HepG2 (cell line): Measurements from ENCODE around the gene LRRC53. TPM values are rescaled to one million over a fixed set of nuclear protein-coding genes. Genes with fewer than 3 reads are reported as not detected.

Source experiments
- ATAC-seq: fragments of 200-7000 bp; cut with Tn5 transposase; 3 replicates; pipeline ENCODE4 v1.9.1; 2020; ENCODE audit warnings: mild to moderate bottlenecking, moderate library complexity
- BruUV-seq: library from RNA; stranded (reverse); fragments of 400-500 nt; replicated peaks from 2 replicates; lab custom pipeline; 2021; lab: Mats Ljungman, UMichigan
- CTCF ChIA-PET: fragments of 300-600 bp; formaldehyde crosslinking; extraction: SDS; loops from one replicate; lab custom pipeline; 2021; ENCODE audit warnings: low total read pairs, inconsistent platforms, low intra/inter-chr PET ratio; lab: Yijun Ruan, JAX
- POLR2A ChIA-PET: fragments of 350-600 bp; sonication (Branson Sonifier 250); formaldehyde crosslinking; loops from one replicate; lab custom pipeline; 2020; ENCODE audit warnings: antibody characterized with exemption, inconsistent platforms; lab: Yijun Ruan, JAX
- DNase-seq: peaks from one replicate; pipeline ENCODE4 v3.0.0-alpha.2; 2015; ENCODE audit warnings: low spot score
- FAIRE-seq: peaks from 3 replicates; lab custom pipeline; 2011; peaks lifted over from hg19 to GRCh38; lab: Jason Lieb, UNC
- H2AFZ ChIP-seq: one replicate; pipeline ENCODE4 v1.6.1; 2011; ENCODE audit warnings: low read length, inconsistent platforms
- H3K27ac ChIP-seq: fragments of 300-600 bp; 3 replicates; pipeline ENCODE4 v1.8.0; 2011; ENCODE audit warnings: mixed run types, mild to moderate bottlenecking, mixed read lengths, low read length, inconsistent platforms; ENCODE audit not compliant: insufficient read depth; ENCODE audit errors: extremely low read length
- H3K27me3 ChIP-seq, 2 experiments: fragments of 200-600 bp in 1 of 2; 2 replicates in 1 of 2; 3 replicates in 1 of 2; pipeline versions ENCODE4 v1.6.0 to v1.8.0; 2011; ENCODE audit warnings: low read length in 2 of 2, mild to moderate bottlenecking in 2 of 2, moderate library complexity in 2 of 2, inconsistent platforms in 1 of 2; ENCODE audit not compliant: insufficient read depth in 2 of 2, control insufficient read depth in 1 of 2
- H3K36me3 ChIP-seq, 2 experiments: fragments of 200-600 bp in 1 of 2; replicated peaks in 1 of 2; 2 replicates in 1 of 2; 3 replicates in 1 of 2; pipeline versions ENCODE4 v1.5.1 to v1.8.0; 2011; ENCODE audit warnings: low read length in 2 of 2, inconsistent platforms in 1 of 2; ENCODE audit not compliant: insufficient read depth in 2 of 2, control insufficient read depth in 1 of 2
- H3K4me1 ChIP-seq: 2 replicates; pipeline ENCODE4 v1.5.1; 2012; ENCODE audit warnings: low read length, inconsistent platforms; ENCODE audit not compliant: insufficient read depth
- H3K4me2 ChIP-seq: 2 replicates; pipeline ENCODE4 v1.6.0; 2011; ENCODE audit warnings: low read depth, low read length, inconsistent platforms
- H3K4me3 ChIP-seq, 3 experiments: fragments of 200-600 bp in 1 of 3; sonication (generic), shearing (Covaris generic) in 1 of 3; replicated peaks in 1 of 3; 2 replicates each; pipeline ENCODE4 v1.5.1; 2011 to 2016; ENCODE audit warnings: low read length in 3 of 3, inconsistent platforms in 2 of 3, low read depth in 2 of 3, mild to moderate bottlenecking in 2 of 3, control low read depth in 1 of 3, mixed read lengths in 1 of 3; ENCODE audit not compliant: insufficient read depth in 1 of 3
- H3K79me2 ChIP-seq: one replicate; pipeline ENCODE4 v1.6.1; 2011; ENCODE audit warnings: low read length, inconsistent platforms; ENCODE audit not compliant: insufficient read depth
- H3K9ac ChIP-seq: 2 replicates; pipeline ENCODE4 v1.6.0; 2011; ENCODE audit warnings: mild to moderate bottlenecking, low read depth, low read length, inconsistent platforms; ENCODE audit not compliant: insufficient read depth
- H3K9me3 ChIP-seq: 2 replicates; pipeline ENCODE4 v1.5.1; 2012; ENCODE audit warnings: mild to moderate bottlenecking, low read length
- H4K20me1 ChIP-seq: 2 replicates; pipeline ENCODE4 v1.6.0; 2011; ENCODE audit warnings: inconsistent platforms, mild to moderate bottlenecking, low read length, moderate library complexity; ENCODE audit not compliant: insufficient read depth
- ARHGAP35 ChIP-seq: sonication (generic); formaldehyde crosslinking; IDR thresholded peaks from 2 replicates; pipeline ENCODE4 v1.9.0; 2022; ENCODE audit warnings: mild to moderate bottlenecking, inconsistent platforms, moderate library complexity, missing genetic modification reagents, borderline replicate concordance
- BRCA1 ChIP-seq: sonication (generic); formaldehyde crosslinking; IDR thresholded peaks from 2 replicates; pipeline ENCODE4 v1.4.0; 2020; ENCODE audit warnings: missing genetic modification reagents
- EEA1 ChIP-seq: sonication (generic); formaldehyde crosslinking; IDR thresholded peaks from 2 replicates; pipeline ENCODE4 v1.5.1; 2020; ENCODE audit warnings: mild to moderate bottlenecking, missing genetic modification reagents, borderline replicate concordance
- ERF ChIP-seq: IDR thresholded peaks from 2 replicates; pipeline ENCODE4 v1.6.1; 2018; ENCODE audit warnings: missing biosample characterization, missing genetic modification reagents
- FOXO4 ChIP-seq: sonication (generic); formaldehyde crosslinking; conservative IDR thresholded peaks from 2 replicates; pipeline ENCODE4 v1.8.1; 2023; ENCODE audit warnings: missing genetic modification reagents
- HMGXB3 ChIP-seq: sonication (generic); formaldehyde crosslinking; IDR thresholded peaks from 2 replicates; pipeline ENCODE4 v1.4.0; 2020; ENCODE audit warnings: missing genetic modification reagents, borderline replicate concordance
- HOXA9 ChIP-seq: sonication (generic); formaldehyde crosslinking; IDR thresholded peaks from 2 replicates; pipeline ENCODE4 v1.8.1; 2022; ENCODE audit warnings: missing genetic modification reagents, mild to moderate bottlenecking, moderate library complexity, borderline replicate concordance
- IRF2 ChIP-seq: IDR thresholded peaks from 2 replicates; pipeline ENCODE4 v1.6.1; 2018; ENCODE audit warnings: missing genetic modification reagents, missing compliant biosample characterization
- JARID2 ChIP-seq: sonication (generic); formaldehyde crosslinking; IDR thresholded peaks from 2 replicates; pipeline ENCODE4 v1.8.1; 2023; ENCODE audit warnings: missing genetic modification reagents, inconsistent platforms; ENCODE audit not compliant: insufficient replicate concordance
- NFE2L2 ChIP-seq: fragments of 150-350 bp; IDR thresholded peaks from 2 replicates; pipeline ENCODE4 v1.6.1; 2014; ENCODE audit warnings: low read length
- PAWR ChIP-seq: sonication (generic); formaldehyde crosslinking; IDR thresholded peaks from 2 replicates; pipeline ENCODE4 v1.4.0; 2020; ENCODE audit warnings: missing genetic modification reagents, mild to moderate bottlenecking, borderline replicate concordance
- PAX8 ChIP-seq: sonication (generic); formaldehyde crosslinking; IDR thresholded peaks from 2 replicates; pipeline ENCODE4 v1.8.0; 2022; ENCODE audit warnings: mild to moderate bottlenecking, missing genetic modification reagents, borderline replicate concordance
- PCBP2 ChIP-seq: fragments of 200-400 bp; formaldehyde crosslinking; optimal IDR thresholded peaks from 2 replicates; pipeline ENCODE3; 2018; ENCODE audit warnings: low read length, low read depth; ENCODE audit not compliant: poor library complexity, severe bottlenecking
- RARG ChIP-seq: sonication (generic); formaldehyde crosslinking; IDR thresholded peaks from 2 replicates; pipeline ENCODE4 v1.4.0; 2020; ENCODE audit warnings: low read depth, mild to moderate bottlenecking, missing genetic modification reagents
- ZNF432 ChIP-seq: sonication (generic); formaldehyde crosslinking; IDR thresholded peaks from 2 replicates; pipeline ENCODE4 v1.5.0; 2020; ENCODE audit warnings: missing genetic modification reagents, mild to moderate bottlenecking, borderline replicate concordance
- WGBS: methylation state at CpG from one replicate; pipeline ENCODE4 v1.1.6; 2017; ENCODE audit warnings: low lambda C conversion rate; 5-methylcytosine and 5-hydroxymethylcytosine counted together
- in situ Hi-C: cut with HindIII; loops from 2 replicates; pipeline ENCODE4 v1.10.0; 2017; ENCODE audit warnings: low pct_unique_long_range_greater_than_20kb; ENCODE audit not compliant: extremely low pct_ligation_motif_present
- intact Hi-C: fragments of 100-400 bp; cut with micrococcal nuclease; formaldehyde crosslinking; loops from one replicate; pipeline ENCODE4 v1.10.0; 2022; ENCODE audit not compliant: unreplicated experiment
- polyA plus RNA-seq, 8 experiments: library from polyadenylated mRNA; depleted of rRNA in 3 of 8; stranded (reverse) in 7 of 8; unstranded in 1 of 8; fragments of >200 nt; fragmentation: Illumina TruSeq in 4 of 8; extraction: Trizol in 4 of 8; gene quantifications; 2 replicates each; pipeline versions ENCODE4 v1.2.1 to v1.2.3, GENCODE V29; 2011 to 2016; ENCODE audit warnings: low read depth in 4 of 8, missing spikeins in 1 of 8, mixed read lengths in 1 of 8; ENCODE audit not compliant: insufficient read depth in 1 of 8
- total RNA-seq, 5 experiments: library from RNA; depleted of rRNA; stranded (reverse); fragments of >200 nt; fragmentation: Illumina TruSeq; extraction: Trizol; gene quantifications; 2 replicates each; pipeline ENCODE4 v1.2.3, GENCODE V29; 2016; ENCODE audit warnings: low read depth in 1 of 5

LRRC53 gene
- total and polyA plus RNA-seq, 2 of the 13 experiments (the other 11 are each of a cell fraction or from before 2014, with no cell fraction given): not detected

- no peaks in the 10 kb centered on the region for H3K4me1 ChIP-seq
- no peak overlapping the region for H3K27ac ChIP-seq
- FAIRE-seq: no peak
- H3K9me3 ChIP-seq: no peaks in the 10 kb centered on the region
- ChIA-PET CTCF (no interaction called here), POLR2A (no interaction called here)
- H3K79me2 ChIP-seq: no peaks in the 10 kb centered on the region
- no peak overlapping the region for H3K4me3 ChIP-seq
- no peaks in the 10 kb centered on the region for H3K27me3 ChIP-seq
- in situ Hi-C loops (no loop called here), intact Hi-C loops (no loop called here)
- TF ChIP-seq ERF (CRISPR knock-in tag) (no peak), JARID2 (CRISPR knock-in tag) (no peak), NFE2L2 (no peak), IRF2 (CRISPR knock-in tag) (no peak), EEA1 (CRISPR knock-in tag) (no peak), RARG (CRISPR knock-in tag) (no peak), FOXO4 (CRISPR knock-in tag) (no peak), PCBP2 (no peak), PAWR (CRISPR knock-in tag) (no peak), HOXA9 (CRISPR knock-in tag) (no peak), BRCA1 (CRISPR knock-in tag) (no peak), ZNF432 (CRISPR knock-in tag) (no peak), ARHGAP35 (no peak), HMGXB3 (CRISPR knock-in tag) (no peak), PAX8 (CRISPR knock-in tag) (no peak)
- H3K9ac ChIP-seq: no peak overlapping the region
- ATAC-seq: no peak
- H4K20me1 ChIP-seq: no peaks in the 10 kb centered on the region
- no TSS peak for BruUV-seq
- 0% methylated on average over 2 of the region's 2 CpGs for WGBS
- no peak for DNase-seq
- no peak overlapping the region for H3K4me2 ChIP-seq
- no peak overlapping the region for H2AFZ ChIP-seq
- H3K36me3 ChIP-seq: no peaks in the 10 kb centered on the region
Measured at GRCh38 chr1:74549932-74550331, 37.5 kb upstream of the LRRC53 start.
